HepG2 (cell line): ENCODE measurements around the gene EML2. TPM values are rescaled to one million over a fixed set of nuclear protein-coding genes. Genes with fewer than 3 reads are reported as not detected.
A peak's percentile ranks its signal among the peaks of the same experiment; 100 is the strongest.

ENCODE experiments used
- CENPBD1 ChIP-seq: sonication (generic); formaldehyde crosslinking; IDR thresholded peaks from 2 replicates; pipeline ENCODE4 v1.8.0; 2022; ENCODE audit warnings: missing genetic modification reagents, low read depth, mild to moderate bottlenecking, borderline replicate concordance
- DRAP1 ChIP-seq: IDR thresholded peaks from 2 replicates; pipeline ENCODE4 v1.6.1; 2016; ENCODE audit warnings: missing genetic modification reagents, missing compliant biosample characterization
- FOSL2 ChIP-seq: sonication (generic); formaldehyde crosslinking; IDR thresholded peaks from 2 replicates; pipeline ENCODE4 v1.4.0; 2020; ENCODE audit warnings: missing genetic modification reagents
- GMEB2 ChIP-seq: IDR thresholded peaks from 2 replicates; pipeline ENCODE4 v1.6.1; 2016; ENCODE audit warnings: missing biosample characterization, missing genetic modification reagents, low read depth
- GZF1 ChIP-seq: sonication (generic); formaldehyde crosslinking; IDR thresholded peaks from 2 replicates; pipeline ENCODE4 v1.5.1; 2020; ENCODE audit warnings: mild to moderate bottlenecking, missing genetic modification reagents
- HBP1 ChIP-seq: IDR thresholded peaks from 2 replicates; pipeline ENCODE4 v1.6.1; 2016; ENCODE audit warnings: low read depth, control low read depth
- HNF1B ChIP-seq: sonication (generic); formaldehyde crosslinking; IDR thresholded peaks from 2 replicates; pipeline ENCODE4 v1.5.1; 2020; ENCODE audit warnings: mild to moderate bottlenecking, moderate library complexity, missing genetic modification reagents
- HOXA3 ChIP-seq: sonication (generic); formaldehyde crosslinking; IDR thresholded peaks from 2 replicates; pipeline ENCODE4 v1.5.0; 2020; ENCODE audit warnings: missing genetic modification reagents
- LBX2 ChIP-seq: sonication (generic); formaldehyde crosslinking; IDR thresholded peaks from 2 replicates; pipeline ENCODE4 v1.5.0; 2020; ENCODE audit warnings: missing genetic modification reagents, mild to moderate bottlenecking, borderline replicate concordance
- MXD3 ChIP-seq: IDR thresholded peaks from 2 replicates; pipeline ENCODE4 v1.6.1; 2016; ENCODE audit warnings: mild to moderate bottlenecking, missing biosample characterization, missing genetic modification reagents
- POLR2A ChIP-seq, 2 experiments: IDR thresholded peaks; 2 replicates each; pipeline ENCODE4 v1.6.1; 2011; ENCODE audit warnings: low read depth in 2 of 2, low read length in 2 of 2, mild to moderate bottlenecking in 1 of 2, moderate library complexity in 1 of 2; ENCODE audit not compliant: insufficient read depth in 1 of 2
- SMC3 ChIP-seq: IDR thresholded peaks from 2 replicates; pipeline ENCODE4 v1.6.1; 2011; ENCODE audit warnings: low read length, improper control_type of control experiment
- TBX2 ChIP-seq: sonication (generic); formaldehyde crosslinking; IDR thresholded peaks from 2 replicates; pipeline ENCODE4 v1.5.0; 2020; ENCODE audit warnings: missing genetic modification reagents, mild to moderate bottlenecking, borderline replicate concordance
- TBX3 ChIP-seq: fragments of 450-650 bp; IDR thresholded peaks from 2 replicates; pipeline ENCODE4 v1.6.1; 2017; ENCODE audit warnings: antibody characterized with exemption, mild to moderate bottlenecking, inconsistent platforms, borderline replicate concordance
- ZNF652 ChIP-seq: IDR thresholded peaks from 2 replicates; pipeline ENCODE4 v1.6.1; 2016; ENCODE audit warnings: low read depth, borderline replicate concordance
- ZNF720 ChIP-seq: sonication (generic); formaldehyde crosslinking; IDR thresholded peaks from 2 replicates; pipeline ENCODE4 v1.4.0; 2020; ENCODE audit warnings: missing genetic modification reagents
- ZNF792 ChIP-seq: IDR thresholded peaks from 2 replicates; pipeline ENCODE4 v1.6.1; 2016
- polyA plus RNA-seq, 8 experiments: library from polyadenylated mRNA; depleted of rRNA in 3 of 8; stranded (reverse) in 7 of 8; unstranded in 1 of 8; fragments of >200 nt; fragmentation: Illumina TruSeq in 4 of 8; extraction: Trizol in 4 of 8; gene quantifications; 2 replicates each; pipeline versions ENCODE4 v1.2.1 to v1.2.3, GENCODE V29; 2011 to 2016; ENCODE audit warnings: low read depth in 4 of 8, missing spikeins in 1 of 8, mixed read lengths in 1 of 8; ENCODE audit not compliant: insufficient read depth in 1 of 8
- total RNA-seq, 5 experiments: library from RNA; depleted of rRNA; stranded (reverse); fragments of >200 nt; fragmentation: Illumina TruSeq; extraction: Trizol; gene quantifications; 2 replicates each; pipeline ENCODE4 v1.2.3, GENCODE V29; 2016; ENCODE audit warnings: low read depth in 1 of 5

Gene EML2
- total and polyA plus RNA-seq, 2 of the 13 experiments (the other 11 are each of a cell fraction or from before 2014, with no cell fraction given): 7.3 to 12.9 TPM

- TF ChIP-seq MXD3 (CRISPR knock-in tag): 0 out of 2 replicates have a peak, but pooled peaks have one; percentile 43
- TF ChIP-seq ZNF792 (CRISPR knock-in tag): peak; percentile 11; the same call in 1 of the 2 replicates
- TF ChIP-seq HNF1B (CRISPR knock-in tag): peak; percentile 60
- TF ChIP-seq ZNF652 (CRISPR knock-in tag): no peak
- 0 out of 2 replicates have a peak, but pooled peaks have one; percentile 30 for TF ChIP-seq GZF1 (CRISPR knock-in tag)
- no peak for TF ChIP-seq LBX2 (CRISPR knock-in tag)
- peak; percentile 53 for TF ChIP-seq FOSL2
- no peak for TF ChIP-seq ZNF720 (CRISPR knock-in tag)
- peak; percentile 78 for TF ChIP-seq TBX2
- peak; percentile 27; the same call in 1 of the 2 replicates for TF ChIP-seq DRAP1 (CRISPR knock-in tag)
- TF ChIP-seq HBP1 (CRISPR knock-in tag): no peak
- no peak for TF ChIP-seq SMC3
- TF ChIP-seq TBX3: peak; percentile 81; the same call in 1 of the 2 replicates
- no peak for TF ChIP-seq GMEB2 (CRISPR knock-in tag)
- TF ChIP-seq HOXA3: no peak; the same call in 1 of the 2 replicates
- no peak for TF ChIP-seq CENPBD1 (CRISPR knock-in tag)
- TF ChIP-seq POLR2A (IDR thresholded peaks at IDR 0.05; ENCODE audit: insufficient read depth in 1 of 2, low read depth in 2 of 2, low read length in 2 of 2): no peak
- TF ChIP-seq, all 625 proteins: peak for 108
Observed at GRCh38 chr19:45577111-45577905, 61.9 kb downstream of the EML2 start (continued).
